Activated CD8-positive, alpha-beta memory T cell treated with anti-CD3 and anti-CD28 coated beads, Interleukin-2, amount 50 U/mL, for 24 hours (primary cell): ENCODE data around the gene ZNF592.

Source experiments
- DNase-seq: peaks from one replicate; pipeline ENCODE4 v3.0.0-alpha.2; 2020; ENCODE audit errors: extremely low read depth

The ZNF592 gene

DNA sequence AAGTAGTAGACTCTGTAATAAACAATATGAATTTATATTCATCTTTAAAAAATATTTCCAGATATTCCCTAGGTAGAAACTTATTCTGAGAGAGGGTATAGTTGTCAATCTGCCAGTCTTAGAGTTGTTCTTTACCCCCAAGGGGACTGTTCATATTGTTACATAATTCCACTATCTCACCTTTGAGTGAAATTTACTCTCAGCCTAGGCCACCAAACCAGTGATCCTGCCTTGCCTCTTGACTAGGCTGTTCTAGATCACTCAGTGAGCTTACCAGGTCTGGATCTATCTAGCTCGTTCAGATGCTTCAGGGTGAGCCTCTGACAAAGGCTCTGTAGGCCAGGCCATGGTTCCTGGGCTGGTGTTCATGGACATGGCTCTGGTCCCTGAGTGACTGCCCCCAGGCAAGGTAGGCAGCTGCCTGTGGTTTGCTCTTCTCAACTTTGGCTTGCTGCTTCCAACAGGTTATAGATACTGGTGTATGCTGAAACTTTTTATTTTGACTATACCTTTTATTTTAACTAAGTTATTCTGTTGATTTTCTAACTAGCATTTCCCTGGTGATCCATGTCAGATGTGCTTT is 27.6 kb downstream of the ZNF592 start:
- DNase-seq, result no peak

DNA sequence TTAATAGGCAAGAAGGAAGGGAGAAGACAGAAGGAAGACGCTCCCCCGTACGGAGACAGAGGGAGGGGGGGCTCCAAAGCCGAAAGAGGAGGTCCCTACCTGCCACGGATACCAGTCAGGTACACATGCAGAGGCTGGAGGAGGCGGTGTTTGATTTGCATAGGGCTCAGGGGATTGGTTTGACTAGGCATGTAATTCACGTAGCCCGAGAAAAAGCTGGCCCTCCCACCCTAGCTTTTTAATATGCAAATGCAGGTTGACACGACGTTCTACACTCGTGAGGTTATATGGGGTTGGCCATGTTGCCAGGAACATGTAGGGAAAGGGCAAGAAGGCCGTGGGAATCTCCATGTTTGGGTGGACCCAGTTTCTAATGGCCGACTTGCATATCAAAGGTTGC is 29.8 kb downstream of the ZNF592 start:
- DNase-seq, result no peak

DNA sequence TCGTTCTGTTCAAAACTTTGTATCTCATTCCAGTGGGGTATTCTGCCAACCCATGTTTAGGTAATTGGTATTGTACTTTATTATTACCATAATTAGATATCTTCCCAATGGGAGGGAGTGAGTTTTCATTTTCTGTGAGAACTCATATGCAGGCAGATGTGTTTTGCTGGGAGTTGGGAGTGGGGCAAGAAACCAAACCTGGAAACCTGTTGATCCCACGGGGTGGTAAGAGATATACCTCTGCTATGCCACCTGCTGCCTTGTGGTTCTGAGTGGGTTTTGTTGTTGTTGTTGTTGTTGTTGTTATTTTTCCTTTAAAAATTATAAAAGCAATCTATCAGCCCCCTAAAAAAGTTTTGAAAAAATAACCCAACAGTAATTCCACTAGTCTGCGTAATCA is 32.1 kb downstream of the ZNF592 start:
- no peak for DNase-seq

DNA sequence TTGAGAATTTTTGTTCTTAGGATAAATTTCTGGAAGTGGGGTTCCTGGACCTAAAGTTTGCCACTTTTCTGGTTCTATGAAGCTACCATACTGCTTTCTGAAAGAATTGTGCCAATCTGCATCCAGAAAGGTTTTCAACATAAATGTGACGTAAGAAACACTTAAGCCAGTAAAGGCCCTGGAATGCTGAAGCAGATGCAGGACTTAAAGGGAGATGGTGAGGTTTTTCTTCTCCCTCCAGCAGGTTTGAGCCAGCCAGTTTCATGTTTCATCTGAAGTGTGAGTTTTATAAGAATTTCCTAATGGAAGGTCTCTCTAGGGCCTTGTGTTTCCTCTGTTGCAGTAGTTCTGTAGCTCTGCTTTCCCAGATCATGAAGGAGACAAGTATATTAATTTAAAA is 33.1 kb downstream of the ZNF592 start:
- no peak for DNase-seq

DNA sequence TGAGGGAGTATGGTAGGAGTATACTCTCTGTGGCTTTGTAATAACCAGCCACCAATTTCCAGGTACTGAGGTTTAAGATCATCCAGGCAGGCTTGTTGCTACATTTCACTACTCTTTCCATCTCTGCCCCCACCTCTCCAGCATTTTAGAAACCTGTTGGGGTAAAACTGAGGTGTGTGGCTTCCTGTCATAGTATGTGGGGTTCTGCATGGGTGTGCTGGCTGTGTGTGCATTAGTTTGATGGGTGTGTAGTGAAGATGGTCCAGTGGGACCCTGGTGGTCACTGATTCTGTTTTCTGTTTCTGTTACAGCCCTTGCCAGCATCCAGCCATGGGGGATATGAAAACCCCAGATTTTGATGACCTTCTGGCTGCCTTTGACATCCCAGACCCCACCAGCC is 34.0 kb downstream of the ZNF592 start:
- DNase-seq, result no peak

DNA sequence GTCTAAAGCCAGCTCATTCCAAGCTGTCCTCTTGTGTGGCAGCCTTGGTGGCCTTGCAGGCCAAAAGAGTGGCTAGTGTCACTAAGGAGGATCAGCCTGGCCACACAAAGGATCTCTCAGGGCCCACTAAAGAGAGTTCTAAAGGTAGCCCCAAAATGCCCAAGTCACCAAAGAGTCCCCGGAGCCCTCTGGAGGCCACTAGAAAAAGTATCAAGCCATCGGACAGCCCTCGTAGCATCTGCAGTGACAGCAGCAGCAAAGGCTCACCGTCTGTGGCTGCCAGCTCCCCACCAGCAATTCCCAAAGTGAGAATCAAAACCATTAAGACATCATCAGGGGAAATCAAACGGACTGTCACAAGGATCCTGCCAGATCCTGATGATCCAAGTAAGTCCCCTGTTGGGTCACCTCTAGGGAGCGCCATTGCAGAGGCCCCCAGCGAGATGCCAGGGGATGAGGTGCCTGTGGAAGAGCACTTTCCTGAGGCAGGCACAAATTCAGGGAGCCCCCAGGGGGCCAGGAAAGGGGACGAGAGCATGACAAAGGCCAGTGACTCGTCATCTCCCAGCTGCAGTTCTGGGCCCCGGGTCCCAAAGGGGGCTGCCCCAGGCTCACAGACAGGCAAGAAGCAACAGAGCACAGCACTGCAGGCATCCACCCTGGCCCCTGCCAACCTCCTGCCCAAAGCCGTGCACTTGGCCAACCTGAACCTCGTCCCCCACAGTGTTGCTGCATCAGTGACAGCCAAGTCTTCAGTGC is 35.3 kb downstream of the ZNF592 start:
- no peak for DNase-seq

DNA sequence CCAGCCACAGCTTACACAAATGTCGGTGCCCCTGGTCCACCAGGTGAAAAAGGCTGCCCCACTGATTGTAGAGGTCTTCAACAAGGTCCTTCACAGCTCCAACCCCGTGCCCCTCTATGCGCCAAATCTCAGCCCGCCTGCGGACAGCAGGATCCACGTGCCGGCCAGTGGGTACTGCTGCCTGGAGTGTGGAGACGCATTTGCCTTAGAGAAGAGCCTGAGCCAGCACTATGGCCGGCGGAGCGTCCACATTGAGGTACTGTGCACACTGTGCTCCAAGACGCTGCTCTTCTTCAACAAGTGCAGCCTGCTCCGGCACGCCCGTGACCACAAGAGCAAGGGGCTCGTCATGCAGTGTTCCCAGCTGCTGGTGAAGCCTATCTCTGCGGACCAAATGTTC is 35.9 kb downstream of the ZNF592 start:
- no peak for DNase-seq

DNA sequence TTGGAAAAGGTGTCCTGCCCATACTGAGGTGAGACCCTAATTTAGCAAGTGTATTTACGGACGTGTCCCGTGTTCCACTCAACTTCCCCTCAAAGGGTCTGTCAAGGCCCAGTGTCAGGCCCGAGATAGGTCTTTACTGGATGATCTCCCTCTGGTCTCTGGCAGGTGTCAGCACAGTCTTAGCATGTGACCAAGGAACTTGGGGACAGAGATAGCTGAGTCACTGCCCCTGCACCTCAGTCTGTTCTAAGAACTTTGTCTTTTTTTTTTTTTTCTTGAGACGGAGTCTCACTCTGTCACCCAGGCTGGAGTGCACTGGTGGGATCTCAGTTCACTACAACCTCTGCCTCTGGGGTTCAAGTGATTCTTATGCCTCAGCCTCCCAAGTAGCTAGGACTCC is 36.7 kb downstream of the ZNF592 start:
- no peak for DNase-seq

DNA sequence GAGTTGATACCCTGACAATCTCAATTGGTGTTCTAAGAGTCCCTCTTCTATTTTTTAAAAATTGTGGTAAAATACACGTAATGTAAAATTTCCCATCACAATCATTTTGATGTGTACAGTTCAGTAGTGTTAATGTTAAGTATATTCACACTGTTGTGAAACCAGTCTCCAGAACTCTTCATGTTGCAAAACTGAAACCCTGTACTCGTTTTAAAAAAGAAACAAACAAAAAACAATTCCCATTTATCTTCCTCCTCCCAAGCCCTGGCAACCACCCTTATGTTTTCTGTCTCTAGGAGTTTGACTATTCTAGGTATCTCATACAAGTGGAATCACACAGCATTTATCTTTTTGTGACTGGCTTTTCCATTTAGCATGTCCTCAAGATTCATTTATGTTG is 40.1 kb downstream of the ZNF592 start:
- DNase-seq, result no peak

DNA sequence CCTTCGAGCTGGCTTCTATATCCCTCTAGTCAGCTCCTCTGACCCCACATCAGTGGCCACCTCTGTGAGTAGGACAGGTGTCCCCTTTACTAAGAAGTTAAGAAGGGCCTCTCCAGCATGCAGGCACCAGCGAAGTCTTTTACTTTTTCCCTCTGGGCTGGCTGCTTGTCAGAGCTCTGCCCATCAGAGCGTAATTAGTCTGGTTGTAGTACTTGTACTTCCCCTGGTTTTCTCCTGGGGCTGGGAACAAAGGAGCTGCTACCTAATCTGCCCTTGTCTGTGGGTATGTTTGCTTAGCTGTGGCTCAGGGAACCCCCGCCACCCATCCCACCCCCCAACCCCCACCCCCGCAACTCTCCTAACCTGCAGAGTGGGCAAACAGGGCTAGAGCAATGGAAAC is 41.4 kb downstream of the ZNF592 start:
- no peak for DNase-seq

DNA sequence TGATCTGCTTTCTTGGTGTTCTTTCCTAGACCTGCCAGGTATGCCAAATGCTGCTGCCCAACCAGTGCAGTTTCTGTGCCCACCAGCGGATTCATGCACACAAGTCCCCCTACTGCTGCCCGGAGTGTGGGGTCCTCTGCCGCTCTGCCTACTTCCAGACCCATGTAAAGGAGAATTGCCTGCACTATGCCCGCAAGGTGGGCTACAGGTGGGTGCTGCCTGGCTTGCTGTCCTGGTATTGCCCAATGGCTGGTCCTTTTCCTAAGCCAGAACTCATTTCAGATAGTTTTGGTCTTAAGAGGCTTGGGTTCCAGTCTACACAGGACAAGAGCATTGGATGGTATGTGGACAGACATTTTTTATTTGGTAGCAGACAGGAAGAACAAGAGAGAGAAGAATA is 42.3 kb downstream of the ZNF592 start:
- no peak for DNase-seq

DNA sequence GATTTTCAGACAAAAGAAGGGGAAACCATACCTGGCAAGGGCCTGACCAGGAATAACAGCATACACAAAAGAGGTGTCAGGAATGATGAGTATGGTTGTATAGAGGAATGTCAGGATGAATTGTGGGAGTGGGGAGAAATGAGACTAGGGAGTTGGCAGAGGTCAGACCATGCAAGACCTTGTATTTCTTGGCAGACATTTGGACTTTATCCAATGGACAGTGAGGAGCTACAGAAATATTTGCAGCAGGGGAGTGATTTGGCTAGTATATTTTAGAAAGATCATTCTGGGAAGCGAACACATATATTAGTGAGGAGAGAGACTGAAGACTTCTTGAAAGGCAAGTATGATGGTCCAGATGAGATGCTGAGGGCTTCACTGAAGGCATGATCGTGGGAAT is 43.4 kb downstream of the ZNF592 start:
- no peak for DNase-seq

DNA sequence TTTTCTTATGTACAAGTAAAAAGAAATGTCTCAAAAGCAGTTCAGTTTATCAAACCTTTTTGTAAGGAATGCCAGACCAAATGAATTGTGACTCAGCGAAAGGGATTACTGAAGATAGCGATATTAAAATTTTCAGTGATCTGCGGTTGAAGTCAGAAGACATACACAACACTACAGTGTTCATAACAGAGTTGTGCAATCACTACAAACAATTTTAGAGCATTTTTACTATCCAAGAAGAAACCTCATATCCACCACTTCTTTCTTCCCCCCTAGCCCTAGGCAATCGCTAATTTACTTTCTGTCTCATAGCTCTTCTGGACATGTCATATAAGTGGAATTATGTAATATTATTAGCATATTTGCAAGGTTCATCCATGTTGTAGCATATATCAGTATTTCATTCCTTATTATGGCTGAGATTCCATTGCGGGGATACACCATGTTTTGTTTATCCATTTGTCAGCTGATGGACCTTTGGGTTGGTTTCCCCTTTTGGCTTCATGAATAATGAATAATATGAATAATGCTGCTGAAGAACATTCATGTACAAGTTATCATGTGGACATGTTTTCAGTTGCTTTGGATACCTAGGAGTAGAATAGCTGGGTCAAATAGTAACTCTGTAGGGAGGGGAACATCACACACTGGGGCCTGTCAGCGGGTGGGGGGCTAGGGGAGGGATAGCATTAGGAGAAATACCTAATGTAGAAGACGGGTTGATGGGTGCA is 45.2 kb downstream of the ZNF592 start:
- no peak for DNase-seq

DNA sequence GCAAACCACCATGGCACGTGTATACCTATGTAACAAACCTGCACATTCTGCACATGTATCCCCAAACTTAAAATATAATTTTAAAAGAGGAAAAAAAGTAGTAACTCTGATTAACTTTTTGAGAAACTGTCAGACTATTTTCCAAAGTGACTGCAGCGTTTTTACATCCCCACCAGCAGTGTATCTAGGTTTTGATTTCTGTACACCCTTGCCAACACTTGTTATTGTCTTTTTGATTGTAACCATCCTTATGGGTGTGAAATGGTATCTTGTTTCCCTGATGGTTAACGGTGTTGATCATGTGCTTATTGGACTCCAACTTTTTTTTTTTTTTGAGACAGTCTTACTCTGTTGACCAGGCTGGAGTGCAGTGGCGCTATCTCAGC is 45.8 kb downstream of the ZNF592 start:
- DNase-seq, result no peak

DNA sequence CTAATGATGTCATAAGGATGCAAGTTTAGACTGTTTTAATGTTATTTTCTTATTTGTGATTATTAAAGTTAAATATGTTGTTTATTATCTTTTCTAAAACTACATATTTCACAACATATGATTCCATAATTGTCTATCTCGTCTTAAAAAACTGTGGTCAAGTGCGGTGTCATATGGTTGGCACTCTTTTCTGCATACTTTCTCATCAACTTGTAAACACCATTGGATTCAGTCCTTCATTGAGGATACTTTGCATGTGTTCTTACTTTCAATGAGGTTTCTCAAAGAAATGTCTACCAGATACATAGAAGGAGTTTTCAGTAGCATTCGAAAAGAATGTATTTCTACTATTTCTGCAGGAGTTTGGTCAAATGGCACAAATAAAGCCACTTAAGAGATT is 46.8 kb downstream of the ZNF592 start:
- DNase-seq, result no peak

DNA sequence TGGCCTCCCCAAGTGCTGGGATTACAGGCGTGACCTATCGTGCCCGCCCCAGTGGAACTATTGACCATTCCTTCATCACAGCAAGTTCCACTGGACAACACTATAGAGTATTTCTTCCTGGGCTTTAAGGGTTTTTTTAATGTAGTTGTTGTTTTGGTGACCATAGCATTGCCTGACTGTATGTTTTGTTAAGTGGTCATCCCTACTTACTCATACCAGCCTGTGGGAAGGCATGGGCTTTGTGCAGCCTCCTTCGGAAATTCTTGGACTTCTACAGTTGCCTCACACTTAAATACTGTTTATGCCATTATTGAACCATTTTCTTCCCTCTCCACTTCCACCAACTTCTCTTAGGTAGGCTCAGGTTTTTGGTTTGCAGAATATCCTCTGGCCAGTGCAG is 48.8 kb downstream of the ZNF592 start:
- no peak for DNase-seq

DNA sequence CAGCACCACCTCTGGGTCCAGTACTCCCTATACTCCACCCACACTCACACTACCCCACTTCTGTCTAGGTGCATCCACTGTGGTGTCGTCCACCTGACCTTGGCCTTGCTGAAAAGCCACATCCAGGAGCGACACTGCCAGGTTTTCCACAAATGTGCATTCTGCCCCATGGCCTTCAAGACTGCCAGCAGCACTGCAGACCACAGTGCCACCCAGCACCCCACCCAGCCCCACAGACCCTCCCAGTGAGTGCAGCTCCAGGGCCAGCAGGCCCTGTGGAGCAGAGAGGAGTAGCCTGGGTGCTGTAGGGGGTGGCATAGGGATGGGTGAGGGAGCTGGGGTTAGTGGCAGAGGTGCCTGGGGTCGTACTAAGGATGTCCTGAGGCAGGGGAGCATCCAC is 49.4 kb downstream of the ZNF592 start:
- no peak for DNase-seq

DNA sequence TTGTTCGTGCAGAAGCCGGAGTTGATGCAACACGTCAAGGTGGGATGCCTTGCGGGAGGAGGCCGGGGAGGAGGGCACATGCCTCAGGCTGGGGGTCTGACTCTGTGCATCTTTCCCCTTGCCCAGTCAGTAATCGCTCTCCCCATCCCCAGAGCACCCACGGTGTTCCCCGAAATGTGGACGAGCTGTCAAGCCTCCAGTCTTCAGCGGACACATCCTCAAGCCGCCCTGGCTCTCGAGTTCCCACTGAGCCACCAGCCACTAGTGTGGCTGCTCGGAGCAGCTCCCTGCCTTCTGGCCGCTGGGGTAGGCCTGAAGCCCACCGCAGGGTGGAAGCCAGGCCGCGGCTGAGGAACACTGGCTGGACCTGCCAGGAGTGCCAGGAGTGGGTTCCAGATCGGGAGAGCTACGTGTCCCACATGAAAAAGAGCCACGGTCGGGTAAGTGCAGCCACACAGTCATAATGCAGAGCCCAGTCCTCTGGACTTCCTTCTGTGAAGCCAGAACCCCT is 50.1 kb downstream of the ZNF592 start:
- no peak for DNase-seq

DNA sequence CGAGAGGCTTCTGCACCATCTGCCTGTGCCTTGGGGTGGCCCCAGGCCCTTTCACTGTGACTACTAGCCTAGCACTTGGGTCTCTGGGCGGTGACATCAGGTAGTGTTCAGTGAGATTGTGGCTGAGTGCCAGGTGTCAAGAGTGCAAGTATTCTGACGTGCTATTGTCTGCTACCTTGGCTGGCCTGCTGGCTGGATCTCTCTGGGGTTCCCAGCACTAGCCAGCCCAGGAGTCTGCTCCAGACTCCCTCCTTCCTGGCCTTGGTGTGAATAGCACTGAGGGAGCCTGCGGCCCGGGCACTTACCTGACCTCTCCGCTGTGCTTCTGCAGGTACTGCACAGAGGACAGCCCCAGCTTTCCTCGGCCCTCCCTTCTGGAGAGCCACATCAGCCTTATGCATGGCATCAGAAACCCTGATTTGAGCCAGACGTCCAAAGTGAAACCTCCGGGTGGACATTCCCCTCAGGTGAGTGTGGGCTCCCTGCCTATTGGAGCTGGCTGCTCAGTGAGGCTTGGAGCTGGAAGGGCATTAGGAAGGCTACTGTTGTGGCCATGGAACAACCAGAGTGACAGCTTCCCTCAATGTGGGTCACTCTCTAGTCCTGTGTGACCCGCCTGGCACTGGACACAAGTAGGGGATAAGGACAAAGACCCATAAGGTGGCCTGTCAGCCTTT is 51.3 kb downstream of the ZNF592 start:
- no peak for DNase-seq

DNA sequence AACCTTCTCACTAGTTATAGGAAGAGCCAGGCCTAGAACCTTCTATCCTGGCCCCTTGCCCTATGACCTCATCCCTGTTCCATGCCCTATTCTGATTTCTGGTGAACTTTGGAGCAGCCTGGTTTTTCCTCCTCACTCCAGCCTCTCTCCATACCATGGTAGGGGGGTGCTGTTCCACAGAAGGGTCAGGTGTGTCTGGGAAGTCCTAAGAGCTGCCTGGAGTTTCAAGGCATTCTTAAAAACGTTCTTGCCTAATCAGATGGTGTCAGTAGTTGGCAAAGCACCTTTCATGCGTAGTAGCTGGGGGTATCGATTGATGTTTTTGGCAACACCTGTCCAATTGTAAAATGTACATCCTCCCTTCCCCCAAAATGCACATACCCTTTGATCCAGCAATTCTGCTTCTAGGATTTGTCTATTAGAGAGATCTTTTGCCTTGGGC is 52.0 kb downstream of the ZNF592 start:
- no peak for DNase-seq

DNA sequence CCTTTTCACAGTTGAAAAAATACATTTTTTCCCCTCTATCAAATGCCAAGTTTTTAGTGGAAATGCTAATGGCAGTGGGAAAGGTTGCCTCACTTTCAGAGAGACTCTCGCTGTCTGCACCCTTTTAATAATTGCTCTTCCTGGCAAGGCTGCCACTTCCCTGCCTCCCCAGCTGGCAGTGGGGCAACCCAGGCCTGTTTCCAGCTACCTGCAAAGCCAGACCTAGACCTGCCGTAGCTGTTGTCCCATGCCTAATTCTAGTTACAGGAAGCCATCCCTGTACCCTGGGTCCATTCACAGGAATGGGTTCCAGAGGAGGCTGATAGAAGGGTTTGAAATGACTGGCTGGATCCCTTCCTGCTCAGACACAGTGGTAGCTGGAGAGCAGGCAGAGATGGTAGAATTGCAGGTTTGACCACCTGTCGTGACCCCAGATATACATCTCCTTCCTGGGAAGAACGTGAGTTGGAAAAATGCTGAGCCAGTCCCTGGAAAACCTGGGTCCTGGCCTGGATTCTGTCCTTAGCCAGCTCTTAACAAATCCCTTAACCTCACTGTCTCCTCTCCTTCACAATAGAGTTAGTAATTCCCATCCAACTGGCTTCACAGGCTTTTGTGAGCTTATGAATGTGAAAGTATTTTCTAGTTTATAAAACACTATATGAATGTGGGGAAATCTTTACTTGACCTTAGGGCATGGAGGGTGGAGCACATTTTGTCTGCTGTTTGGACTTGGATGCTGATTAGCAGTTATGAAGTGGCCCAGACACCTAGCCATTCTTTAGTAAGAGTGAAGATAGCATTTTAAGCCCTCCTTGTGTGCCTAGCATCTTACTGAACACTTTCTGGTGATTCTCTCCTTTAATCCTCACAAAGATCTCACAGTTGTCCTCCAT is 55.9 kb downstream of the ZNF592 start:
- DNase-seq, result no peak
